PC-3 (cell line): Measurements from ENCODE around the gene ERP44.

ENCODE experiments used
- EZH2 ChIP-seq: fragments of 300-600 bp; sonication (generic); IDR thresholded peaks from one replicate; pipeline ENCODE4 v1.6.1; 2017; ENCODE audit warnings: antibody characterized with exemption, mild to moderate bottlenecking, low read length; ENCODE audit not compliant: unreplicated experiment
- EZH2phosphoT487 ChIP-seq: fragments of 300-600 bp; sonication (generic); IDR thresholded peaks from 2 replicates; pipeline ENCODE4 v1.6.1; 2018; ENCODE audit warnings: mild to moderate bottlenecking, antibody characterized with exemption, low read length, borderline replicate concordance
- TF ChIP-seq, protein P1 (sequence below): fragments of 300-600 bp; sonication (generic); conservative IDR thresholded peaks from 2 replicates; pipeline ENCODE4 v1.5.1; 2017; ENCODE audit warnings: antibody characterized with exemption, low read depth, mild to moderate bottlenecking, low read length

DNA sequence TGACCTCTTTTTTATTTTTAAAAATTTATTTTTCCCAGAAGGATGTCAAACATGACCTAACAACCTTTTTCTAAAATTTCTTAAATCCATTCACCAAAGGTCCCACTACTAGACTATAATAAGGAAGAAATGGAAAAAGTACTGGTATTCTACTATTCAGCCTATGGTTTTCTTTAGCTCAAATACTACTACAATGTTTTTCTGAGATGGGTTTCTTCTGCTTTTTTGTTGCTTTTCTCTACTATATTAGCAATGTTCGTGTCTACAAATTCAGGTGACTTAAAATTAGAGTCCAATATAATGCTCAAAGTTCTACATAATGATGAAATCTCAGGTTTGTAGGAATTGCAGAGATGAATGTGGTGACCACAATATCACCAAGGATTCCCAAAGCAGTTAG is 7.9 kb downstream of the ERP44 start:
- TF ChIP-seq, protein P1, sequence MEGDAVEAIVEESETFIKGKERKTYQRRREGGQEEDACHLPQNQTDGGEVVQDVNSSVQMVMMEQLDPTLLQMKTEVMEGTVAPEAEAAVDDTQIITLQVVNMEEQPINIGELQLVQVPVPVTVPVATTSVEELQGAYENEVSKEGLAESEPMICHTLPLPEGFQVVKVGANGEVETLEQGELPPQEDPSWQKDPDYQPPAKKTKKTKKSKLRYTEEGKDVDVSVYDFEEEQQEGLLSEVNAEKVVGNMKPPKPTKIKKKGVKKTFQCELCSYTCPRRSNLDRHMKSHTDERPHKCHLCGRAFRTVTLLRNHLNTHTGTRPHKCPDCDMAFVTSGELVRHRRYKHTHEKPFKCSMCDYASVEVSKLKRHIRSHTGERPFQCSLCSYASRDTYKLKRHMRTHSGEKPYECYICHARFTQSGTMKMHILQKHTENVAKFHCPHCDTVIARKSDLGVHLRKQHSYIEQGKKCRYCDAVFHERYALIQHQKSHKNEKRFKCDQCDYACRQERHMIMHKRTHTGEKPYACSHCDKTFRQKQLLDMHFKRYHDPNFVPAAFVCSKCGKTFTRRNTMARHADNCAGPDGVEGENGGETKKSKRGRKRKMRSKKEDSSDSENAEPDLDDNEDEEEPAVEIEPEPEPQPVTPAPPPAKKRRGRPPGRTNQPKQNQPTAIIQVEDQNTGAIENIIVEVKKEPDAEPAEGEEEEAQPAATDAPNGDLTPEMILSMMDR: no peak
- no peak for TF ChIP-seq EZH2phosphoT487
- no peak for TF ChIP-seq EZH2
